GM13976 (cell line): Measurements from ENCODE around the gene BMERB1.
"Not testable (repeated sequence)": the region's sequence is repeated elsewhere in the genome, so short reads cannot be mapped to it uniquely, and the experiment has no call there.

Experiments used
- DNase-seq: peaks from one replicate; pipeline ENCODE4 v3.0.0; 2012; ENCODE audit warnings: low spot score
- CTCF ChIP-seq: IDR thresholded peaks from 2 replicates; pipeline ENCODE4 v1.5.1; 2012; ENCODE audit warnings: borderline replicate concordance, mild to moderate bottlenecking; ENCODE audit not compliant: insufficient read depth; ENCODE audit errors: extremely low read depth, missing control alignments, control extremely low read depth
- in situ Hi-C: fragments of 300-500 bp; cut with MboI; formaldehyde crosslinking; loops from one replicate; pipeline ENCODE4 v1.12.0; 2022; ENCODE audit warnings: low sequenced_read_pairs, mixed read lengths, inconsistent platforms; ENCODE audit not compliant: unreplicated experiment

BMERB1 gene

DNA sequence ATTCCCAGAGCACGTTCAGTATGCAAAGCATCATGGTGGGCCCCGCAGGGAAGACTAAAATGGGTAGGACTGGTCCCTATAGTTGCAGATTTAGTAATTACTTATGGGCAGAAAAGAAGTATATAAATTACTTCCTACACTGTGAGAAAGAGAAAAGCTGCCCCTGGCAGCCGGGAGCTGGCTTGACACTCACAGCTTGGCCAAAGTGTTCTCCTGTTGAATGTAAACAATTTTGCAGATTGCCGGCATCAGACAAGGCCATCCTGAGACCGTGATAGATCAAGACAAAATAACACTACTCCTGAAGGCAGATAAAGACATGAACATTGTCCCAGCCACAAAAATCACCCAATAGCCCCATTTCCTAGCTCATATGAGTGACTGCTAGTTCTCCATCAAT, 110.0 kb downstream of the BMERB1 start:
- in situ Hi-C loops, result loop anchor here (25.0 kb wide), 1 partner anchor 618 kb away; no protein-coding TSS in a partner anchor
- DNase-seq, result no peak
- no peak for TF ChIP-seq CTCF

DNA sequence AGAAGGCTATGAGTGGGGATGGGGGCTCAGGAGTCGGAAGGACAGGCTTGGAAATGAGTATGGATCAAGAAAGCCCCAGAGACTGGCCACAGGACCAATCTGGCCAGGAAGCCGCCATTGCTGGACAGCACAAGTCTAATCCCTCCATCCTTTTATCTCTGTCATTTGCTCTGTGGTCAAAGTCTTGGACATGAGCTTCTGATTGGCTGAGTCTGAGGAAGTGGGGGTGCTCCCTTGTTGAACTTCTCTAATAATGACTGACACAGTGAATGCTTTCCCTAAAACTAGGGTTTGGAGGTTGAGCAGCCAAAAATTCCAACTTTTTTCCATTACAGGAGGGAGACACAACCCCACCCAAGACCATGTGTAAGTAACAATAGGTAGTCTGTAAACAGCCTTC, 111.2 kb downstream of the BMERB1 start:
- TF ChIP-seq CTCF, result no peak
- in situ Hi-C loops, result loop anchor here (25.0 kb wide), 1 partner anchor 617 kb away; no protein-coding TSS in a partner anchor
- DNase-seq, result no peak

DNA sequence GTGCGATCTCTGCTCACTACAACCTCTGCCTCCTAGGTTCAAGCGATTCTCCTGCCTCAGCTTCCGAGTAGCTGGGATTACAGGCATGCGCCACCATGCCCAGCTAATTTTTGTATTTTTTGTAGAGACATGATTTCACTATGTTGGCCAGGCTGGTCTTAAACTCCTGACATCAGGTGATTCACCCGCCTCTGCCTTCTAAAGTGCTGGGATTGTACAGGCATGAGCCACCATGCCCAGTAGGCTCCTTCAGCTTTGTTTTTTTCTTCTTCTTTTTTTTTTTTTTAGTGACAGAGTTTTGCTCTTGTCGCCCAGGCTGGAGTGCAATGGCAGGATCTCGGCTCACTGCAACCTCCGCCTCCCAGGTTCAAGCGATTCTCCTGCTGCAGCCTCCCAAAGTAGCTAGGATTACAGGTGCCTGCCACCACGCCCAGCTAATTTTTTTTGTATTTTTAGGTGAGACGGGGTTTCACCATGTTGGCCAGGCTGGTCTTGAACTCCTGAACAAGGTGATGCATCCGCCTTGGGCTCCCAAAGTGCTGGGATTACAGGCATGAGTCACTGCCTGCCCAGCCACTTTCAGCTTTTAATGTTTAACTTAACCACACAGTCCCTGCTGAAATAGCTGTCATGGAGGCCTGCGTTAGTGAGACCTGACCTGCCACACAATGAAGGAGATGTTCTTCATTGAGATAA, 112.8 kb downstream of the BMERB1 start:
- in situ Hi-C loops, result loop anchor here (25.0 kb wide), 1 partner anchor 615 kb away; no protein-coding TSS in a partner anchor
- not testable (repeated sequence) for DNase-seq

- no peak for DNase-seq
- no peak for TF ChIP-seq CTCF
- in situ Hi-C loops, result loop anchor here (25.0 kb wide), 1 partner anchor 615 kb away; no protein-coding TSS in a partner anchor
Observed at GRCh38 chr16:15547768-15548096, 113.3 kb downstream of the BMERB1 start.

GRCh38 chr16:15548482-15548891, 114.1 kb downstream of the BMERB1 start:
- in situ Hi-C loops, result loop anchor here (25.0 kb wide), 1 partner anchor 614 kb away; no protein-coding TSS in a partner anchor

DNA sequence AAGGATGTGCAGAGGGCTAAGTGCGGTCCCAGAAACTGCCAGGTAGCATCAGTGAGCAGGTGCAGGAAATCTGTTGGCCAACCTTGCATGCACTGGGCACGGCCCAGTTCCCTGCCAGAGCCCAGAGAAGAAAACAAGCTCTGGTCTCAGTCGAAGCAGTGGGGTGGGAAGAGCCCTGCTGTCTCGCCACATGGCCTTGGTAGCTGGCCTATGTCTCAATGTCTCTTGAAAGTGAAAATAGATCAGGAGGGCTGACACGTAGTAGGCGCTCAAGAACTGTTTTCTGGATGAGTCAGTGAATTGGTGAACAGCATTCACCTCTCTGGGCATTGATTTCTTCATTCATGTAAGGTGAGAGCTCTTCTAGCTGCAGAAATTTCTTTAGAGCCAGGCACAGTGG, 118.1 kb downstream of the BMERB1 start:
- no peak for DNase-seq
- no peak for TF ChIP-seq CTCF
- in situ Hi-C loops, result no loop called here

More at GRCh38 chr16:15548482-15548891, 114.1 kb downstream of the BMERB1 start:
- TF ChIP-seq CTCF, result no peak
- no peak for DNase-seq

- no peak for TF ChIP-seq CTCF
- no peak for DNase-seq
- in situ Hi-C loops, result no loop called here
Observed at GRCh38 chr16:15553313-15554088, 119.1 kb downstream of the BMERB1 start.
